Measurements from ENCODE around the gene CLDN14. TPM values are rescaled to one million over a fixed set of nuclear protein-coding genes. Genes with fewer than 3 reads are reported as not detected.

CLDN14 gene
- total and polyA plus RNA-seq, 8 donors: 0.48 TPM; not detected in 7

DNA sequence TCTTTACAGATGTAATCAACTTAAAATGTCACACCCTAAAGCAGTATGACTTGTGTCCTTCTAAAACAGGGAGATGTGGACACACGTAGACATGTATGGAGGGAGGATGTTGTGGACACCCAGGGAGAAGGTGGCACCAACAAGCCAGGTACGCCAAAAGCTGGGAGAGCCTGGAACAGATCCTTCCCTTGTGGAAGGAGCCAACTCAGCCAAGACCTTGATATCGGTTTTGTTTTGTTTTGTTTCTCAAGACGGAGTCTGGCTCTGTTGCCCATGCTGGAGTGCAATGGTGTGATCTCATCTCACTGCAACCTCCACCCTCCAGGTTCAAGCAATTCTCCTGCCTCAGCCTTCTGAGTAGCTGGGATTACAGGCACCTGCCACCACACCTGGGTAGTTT is 49.1 kb downstream of the CLDN14 start:
- WGBS, 5 donors: 50 to 64% (median 53%) methylated on average over 4 of the region's 4 CpGs
- TF ChIP-seq POLR2A (IDR thresholded peaks at IDR 0.05) (no peak), EP300 (IDR thresholded peaks at IDR 0.05) (no peak), POLR2AphosphoS5 (IDR thresholded peaks at IDR 0.05) (no peak)
- TF ChIP-seq, protein P1, sequence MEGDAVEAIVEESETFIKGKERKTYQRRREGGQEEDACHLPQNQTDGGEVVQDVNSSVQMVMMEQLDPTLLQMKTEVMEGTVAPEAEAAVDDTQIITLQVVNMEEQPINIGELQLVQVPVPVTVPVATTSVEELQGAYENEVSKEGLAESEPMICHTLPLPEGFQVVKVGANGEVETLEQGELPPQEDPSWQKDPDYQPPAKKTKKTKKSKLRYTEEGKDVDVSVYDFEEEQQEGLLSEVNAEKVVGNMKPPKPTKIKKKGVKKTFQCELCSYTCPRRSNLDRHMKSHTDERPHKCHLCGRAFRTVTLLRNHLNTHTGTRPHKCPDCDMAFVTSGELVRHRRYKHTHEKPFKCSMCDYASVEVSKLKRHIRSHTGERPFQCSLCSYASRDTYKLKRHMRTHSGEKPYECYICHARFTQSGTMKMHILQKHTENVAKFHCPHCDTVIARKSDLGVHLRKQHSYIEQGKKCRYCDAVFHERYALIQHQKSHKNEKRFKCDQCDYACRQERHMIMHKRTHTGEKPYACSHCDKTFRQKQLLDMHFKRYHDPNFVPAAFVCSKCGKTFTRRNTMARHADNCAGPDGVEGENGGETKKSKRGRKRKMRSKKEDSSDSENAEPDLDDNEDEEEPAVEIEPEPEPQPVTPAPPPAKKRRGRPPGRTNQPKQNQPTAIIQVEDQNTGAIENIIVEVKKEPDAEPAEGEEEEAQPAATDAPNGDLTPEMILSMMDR (IDR thresholded peaks at IDR 0.05): no peak
- Histone ChIP-seq H3K4me1 (peaks cover 13 to 32% (median 19%) of the 10 kb centered on the region in 4 donors), H3K36me3 (no peaks in the 10 kb centered on the region), H3K9me3 (no peaks in the 10 kb centered on the region), H3K27ac (peak overlapping the region in 4 of 5 donors; percentile 52 to 80 (median 76)), H3K27me3 (no peaks in the 10 kb centered on the region), H3K4me3 (peak overlapping the region in 2 of 4 donors; percentile 26 to 33)
- no peak for DNase-seq
- intact Hi-C loops (cut with DNase I; ENCODE audit: low total_unique reads): no loop called here

DNA sequence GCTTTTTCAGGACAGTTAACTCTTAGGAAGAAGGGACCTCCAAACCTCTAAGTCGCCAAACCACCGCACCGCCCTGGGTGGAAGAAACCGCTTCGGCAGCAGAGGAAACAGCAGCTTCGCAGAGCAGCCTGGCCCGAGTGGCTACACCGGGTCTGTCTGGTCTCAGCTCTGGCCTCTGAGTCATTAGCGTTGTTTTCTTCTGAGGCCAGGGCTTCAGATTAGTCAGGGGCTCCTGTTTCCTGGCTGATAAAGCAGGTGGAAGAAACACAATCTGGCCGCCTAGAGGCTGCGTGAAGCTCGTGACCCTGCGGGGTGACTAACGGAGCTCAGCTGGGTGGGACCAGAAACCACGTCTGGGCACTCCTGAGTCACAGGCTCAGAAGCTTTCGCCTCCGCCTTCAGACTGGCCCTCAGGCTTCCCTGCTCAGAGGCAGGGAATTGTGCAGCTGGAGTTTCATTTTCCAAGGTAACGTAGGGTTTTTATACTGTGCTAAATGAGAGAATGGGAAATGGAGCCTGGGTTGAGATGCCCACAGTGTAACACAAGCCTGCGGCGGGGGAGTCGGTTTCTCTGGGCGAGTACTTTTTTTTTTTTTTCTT is 49.9 kb downstream of the CLDN14 start:
- 9 to 17% (median 11%) methylated on average over 17 to 22 of the region's 22 CpGs for WGBS, 5 donors
- Histone ChIP-seq H3K27ac (peak overlapping the region; percentile 15 to 80 (median 75)), H3K9me3 (no peaks in the 10 kb centered on the region), H3K4me3 (peak overlapping the region in 3 of 4 donors; percentile 17 to 33 (median 26)), H3K4me1 (peaks cover 13 to 32% (median 19%) of the 10 kb centered on the region in 4 donors), H3K36me3 (no peaks in the 10 kb centered on the region), H3K27me3 (no peaks in the 10 kb centered on the region)
- peak; percentile 50 to 93 (median 86) for TF ChIP-seq POLR2AphosphoS5 (IDR thresholded peaks at IDR 0.05)
- TF ChIP-seq, protein P1 (IDR thresholded peaks at IDR 0.05): peak in 1 of 7 experiments; percentile 4
- TF ChIP-seq EP300 (IDR thresholded peaks at IDR 0.05): no peak
- TF ChIP-seq POLR2A (IDR thresholded peaks at IDR 0.05): no peak
- peak; percentile 84 to 95 for DNase-seq
- intact Hi-C loops (cut with DNase I; ENCODE audit: low total_unique reads): no loop called here

DNA sequence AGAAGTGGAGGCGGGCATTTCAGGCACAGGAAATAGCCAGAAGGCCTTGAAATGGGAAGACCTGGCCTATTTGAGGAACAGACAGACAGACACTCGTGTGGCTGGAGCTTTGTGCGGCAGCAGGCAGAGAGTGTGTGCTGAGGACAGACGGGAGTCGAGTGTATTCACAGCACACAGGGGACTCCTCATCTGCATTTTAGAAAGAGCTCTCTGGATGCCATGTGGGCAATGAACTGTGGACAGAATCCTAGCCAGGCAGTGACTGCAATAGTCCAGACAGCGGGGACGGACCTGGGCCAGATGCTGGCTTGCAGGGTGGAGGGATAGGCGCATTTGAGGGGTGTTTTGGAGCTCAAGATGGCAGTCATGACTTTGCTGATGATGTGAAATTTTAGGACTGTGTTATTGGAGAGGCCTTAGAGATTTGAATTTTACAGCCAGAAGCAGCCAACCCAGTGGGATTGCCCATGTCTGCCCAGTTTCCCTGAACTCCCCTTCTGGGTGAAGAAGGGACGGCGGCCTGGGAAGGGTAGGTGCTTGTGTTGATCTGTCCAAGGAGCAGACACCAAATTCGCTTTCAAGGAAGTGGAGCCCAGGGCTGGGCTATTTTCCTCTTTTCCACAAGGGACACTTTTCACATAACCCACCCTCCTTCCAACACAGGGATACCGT is 51.0 kb downstream of the CLDN14 start:
- TF ChIP-seq EP300 (IDR thresholded peaks at IDR 0.05): no peak
- no peak for TF ChIP-seq POLR2AphosphoS5 (IDR thresholded peaks at IDR 0.05)
- TF ChIP-seq, protein P1 (IDR thresholded peaks at IDR 0.05): no peak
- TF ChIP-seq POLR2A (IDR thresholded peaks at IDR 0.05): no peak
- H3K4me3 ChIP-seq: no peak overlapping the region
- DNase-seq: no peak
- intact Hi-C loops (cut with DNase I; ENCODE audit: low total_unique reads): no loop called here
- WGBS, 5 donors: 85 to 97% (median 88%) methylated on average over 10 to 12 of the region's 12 CpGs
- peak overlapping the region in 4 of 5 donors; percentile 52 to 80 (median 76) for H3K27ac ChIP-seq
- H3K27me3 ChIP-seq: no peaks in the 10 kb centered on the region
- H3K36me3 ChIP-seq: no peaks in the 10 kb centered on the region
- H3K4me1 ChIP-seq: peaks cover 13 to 32% (median 19%) of the 10 kb centered on the region in 4 donors
- no peaks in the 10 kb centered on the region for H3K9me3 ChIP-seq

DNA sequence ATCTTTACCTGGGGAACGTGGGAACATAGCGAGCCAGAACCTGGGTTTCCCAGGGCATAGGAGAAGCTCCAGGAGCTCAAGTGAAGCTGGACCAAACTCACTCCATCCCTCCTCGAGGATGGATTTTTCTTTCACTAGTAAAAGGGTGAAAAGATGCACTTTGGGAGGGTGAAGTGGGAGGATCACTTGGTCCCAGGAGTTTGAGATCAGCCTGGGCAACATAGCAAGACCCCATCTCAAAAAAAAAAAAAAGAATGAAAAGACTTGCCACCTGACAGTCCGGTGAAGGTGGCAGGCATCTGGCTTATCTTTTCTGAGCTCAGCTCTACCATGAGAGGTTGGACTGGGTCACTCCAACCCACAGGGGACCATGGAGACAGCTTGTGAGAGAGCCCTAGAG is 52.4 kb downstream of the CLDN14 start:
- Histone ChIP-seq H3K9me3 (no peaks in the 10 kb centered on the region), H3K27ac (no peak overlapping the region), H3K27me3 (no peaks in the 10 kb centered on the region), H3K36me3 (no peaks in the 10 kb centered on the region), H3K4me1 (peaks cover 13 to 32% (median 20%) of the 10 kb centered on the region in 4 donors), H3K4me3 (no peak overlapping the region)
- TF ChIP-seq, protein P1 (IDR thresholded peaks at IDR 0.05): no peak
- no peak for TF ChIP-seq POLR2A (IDR thresholded peaks at IDR 0.05)
- TF ChIP-seq POLR2AphosphoS5 (IDR thresholded peaks at IDR 0.05): no peak
- no peak for TF ChIP-seq EP300 (IDR thresholded peaks at IDR 0.05)
- intact Hi-C loops (cut with DNase I; ENCODE audit: low total_unique reads): no loop called here
- no peak for DNase-seq
- WGBS, 5 donors: 75 to 89% (median 80%) methylated on average over 4 of the region's 4 CpGs

Measured in stomach (tissue), 9 donors.